IMR-90 (cell line): ENCODE results near the gene MARK2. TPM values are rescaled to one million over a fixed set of nuclear protein-coding genes. Genes with fewer than 3 reads are reported as not detected.

Source experiments
- ATAC-seq: fragments of 200-7000 bp; cut with Tn5 transposase; 2 replicates; pipeline ENCODE4 v1.9.1; 2020; ENCODE audit warnings: low read depth, mild to moderate bottlenecking, moderate library complexity
- BruUV-seq: library from RNA; stranded (reverse); fragments of 400-500 nt; replicated peaks from 2 replicates; lab custom pipeline; 2021; lab: Mats Ljungman, UMichigan
- CTCF ChIA-PET: fragments of 300-600 bp; formaldehyde crosslinking; extraction: SDS; loops from one replicate; lab custom pipeline; 2021; ENCODE audit warnings: antibody characterized with exemption; lab: Yijun Ruan, JAX
- POLR2A ChIA-PET: fragments of 300-600 bp; sonication (Branson Sonifier 250); formaldehyde crosslinking; loops from one replicate; lab custom pipeline; 2022; ENCODE audit warnings: antibody characterized with exemption; ENCODE audit not compliant: unreplicated experiment; lab: Charles Lee
- DNase-seq: peaks from one replicate; pipeline ENCODE4 v3.0.0; 2013
- H2AFZ ChIP-seq: replicated peaks from 2 replicates; pipeline ENCODE3; 2013; ENCODE audit warnings: low read length, mild to moderate bottlenecking; ENCODE audit not compliant: poor library complexity
- H2AK5ac ChIP-seq: 2 replicates; pipeline ENCODE4 v1.6.1; 2013; ENCODE audit warnings: low read depth, low read length, inconsistent platforms
- H2AK9ac ChIP-seq: replicated peaks from 2 replicates; pipeline ENCODE3; 2013; ENCODE audit warnings: mild to moderate bottlenecking, low read depth, low read length, moderate library complexity; ENCODE audit not compliant: poor library complexity
- H2BK120ac ChIP-seq: 2 replicates; pipeline ENCODE4 v1.6.1; 2013; ENCODE audit warnings: low read depth, low read length, inconsistent platforms
- H2BK15ac ChIP-seq: 3 replicates; pipeline ENCODE4 v1.6.1; 2013; ENCODE audit warnings: low read depth, low read length, inconsistent platforms
- H2BK20ac ChIP-seq: 2 replicates; pipeline ENCODE4 v1.6.1; 2013; ENCODE audit warnings: low read depth, mild to moderate bottlenecking, inconsistent platforms, low read length, moderate library complexity
- H2BK5ac ChIP-seq: 2 replicates; pipeline ENCODE4 v1.6.1; 2013; ENCODE audit warnings: mild to moderate bottlenecking, low read depth, low read length, inconsistent platforms; ENCODE audit not compliant: poor library complexity, severe bottlenecking
- H3K14ac ChIP-seq: replicated peaks from 2 replicates; pipeline ENCODE4 v1.6.1; 2013; ENCODE audit warnings: low read depth, low read length, inconsistent platforms
- H3K18ac ChIP-seq: 2 replicates; pipeline ENCODE4 v1.6.1; 2013; ENCODE audit warnings: low read depth, low read length, control low read depth
- H3K23ac ChIP-seq: 2 replicates; pipeline ENCODE4 v1.6.1; 2013; ENCODE audit warnings: low read depth, low read length, inconsistent platforms
- H3K27ac ChIP-seq: 2 replicates; pipeline ENCODE4 v1.5.1; 2013; ENCODE audit warnings: mild to moderate bottlenecking, control low read depth, low read length; ENCODE audit not compliant: insufficient read depth
- H3K27me3 ChIP-seq: 2 replicates; pipeline ENCODE4 v1.6.1; 2013; ENCODE audit warnings: low read length; ENCODE audit not compliant: control insufficient read depth, insufficient read depth
- H3K36me3 ChIP-seq: 2 replicates; pipeline ENCODE4 v1.6.1; 2013; ENCODE audit warnings: low read length, mixed read lengths; ENCODE audit not compliant: control insufficient read depth, insufficient read depth
- H3K4ac ChIP-seq: 2 replicates; pipeline ENCODE4 v1.6.1; 2013; ENCODE audit warnings: low read depth, low read length, inconsistent platforms
- H3K4me1 ChIP-seq: 2 replicates; pipeline ENCODE4 v1.6.1; 2013; ENCODE audit warnings: low read length, mixed read lengths; ENCODE audit not compliant: control insufficient read depth, insufficient read depth
- H3K4me2 ChIP-seq: 2 replicates; pipeline ENCODE4 v1.6.1; 2013; ENCODE audit warnings: low read depth, mild to moderate bottlenecking, control low read depth, low read length, moderate library complexity
- H3K4me3 ChIP-seq: 2 replicates; pipeline ENCODE4 v1.5.1; 2013; ENCODE audit warnings: low read depth, mild to moderate bottlenecking, control low read depth, low read length, moderate library complexity; ENCODE audit not compliant: insufficient read depth
- H3K56ac ChIP-seq: 2 replicates; pipeline ENCODE4 v1.6.1; 2013; ENCODE audit warnings: low read length, inconsistent platforms; ENCODE audit not compliant: insufficient read depth; ENCODE audit errors: extremely low read depth
- H3K79me1 ChIP-seq, 2 experiments: 2 replicates each; pipeline ENCODE4 v1.6.1; 2013; ENCODE audit warnings: low read length in 2 of 2, inconsistent platforms in 1 of 2, low read depth in 1 of 2
- H3K9ac ChIP-seq: 2 replicates; pipeline ENCODE4 v1.6.1; 2013; ENCODE audit warnings: low read depth, low read length, control low read depth
- H3K9me1 ChIP-seq: 2 replicates; pipeline ENCODE4 v1.6.1; 2013; ENCODE audit warnings: low read length, inconsistent platforms; ENCODE audit not compliant: insufficient read depth
- H3K9me3 ChIP-seq: 2 replicates; pipeline ENCODE4 v1.6.1; 2013; ENCODE audit warnings: low read length; ENCODE audit not compliant: control insufficient read depth, insufficient read depth
- H4K20me1 ChIP-seq: 2 replicates; pipeline ENCODE4 v1.6.1; 2013; ENCODE audit warnings: low read length, inconsistent platforms; ENCODE audit not compliant: insufficient read depth
- H4K5ac ChIP-seq: 2 replicates; pipeline ENCODE4 v1.6.1; 2013; ENCODE audit warnings: mild to moderate bottlenecking, low read depth, low read length, control low read depth
- H4K8ac ChIP-seq, 2 experiments: 2 replicates each; pipeline ENCODE4 v1.6.1; 2013; ENCODE audit warnings: low read depth in 2 of 2, low read length in 2 of 2, control low read depth in 1 of 2, inconsistent platforms in 1 of 2
- H4K91ac ChIP-seq: 2 replicates; pipeline ENCODE4 v1.6.1; 2013; ENCODE audit warnings: low read depth, low read length, inconsistent platforms; ENCODE audit not compliant: insufficient read depth
- BHLHE40 ChIP-seq: fragments of 150-350 bp; IDR thresholded peaks from 2 replicates; pipeline ENCODE4 v1.6.1; 2016; ENCODE audit warnings: mild to moderate bottlenecking, low read depth, low read length
- CHD1 ChIP-seq: IDR thresholded peaks from 2 replicates; pipeline ENCODE4 v1.6.1; 2012; ENCODE audit warnings: low read depth, low read length, improper control_type of control experiment
- CTCF ChIP-seq: conservative IDR thresholded peaks from 2 replicates; pipeline ENCODE4 v1.5.1; 2012; ENCODE audit warnings: mild to moderate bottlenecking, low read depth, low read length, improper control_type of control experiment
- ELK1 ChIP-seq: fragments of 150-350 bp; IDR thresholded peaks from 2 replicates; pipeline ENCODE4 v1.6.1; 2016; ENCODE audit warnings: low read depth, mild to moderate bottlenecking, low read length, moderate library complexity, borderline replicate concordance
- FOS ChIP-seq: fragments of 150-350 bp; IDR thresholded peaks from 2 replicates; pipeline ENCODE4 v1.6.1; 2016; ENCODE audit warnings: low read depth, low read length
- POLR2A ChIP-seq: IDR thresholded peaks from 2 replicates; pipeline ENCODE4 v1.6.1; 2012; ENCODE audit warnings: mild to moderate bottlenecking, low read depth, low read length
- RAD21 ChIP-seq: IDR thresholded peaks from 2 replicates; pipeline ENCODE4 v1.6.1; 2012; ENCODE audit warnings: low read length, improper control_type of control experiment
- RCOR1 ChIP-seq: IDR thresholded peaks from 2 replicates; pipeline ENCODE4 v1.6.1; 2012; ENCODE audit warnings: mild to moderate bottlenecking, low read length, improper control_type of control experiment; ENCODE audit not compliant: insufficient replicate concordance
- SMC3 ChIP-seq: fragments of 150-350 bp; IDR thresholded peaks from 2 replicates; pipeline ENCODE4 v1.6.1; 2016; ENCODE audit warnings: low read depth, mild to moderate bottlenecking, antibody characterized with exemption, low read length, moderate library complexity
- WGBS, 2 experiments: methylation state at CpG; one replicate each; pipeline versions ENCODE4 v1.1.5 to v1.1.7; 2013; ENCODE audit warnings: missing lambda C conversion rate in 2 of 2; ENCODE audit not compliant: insufficient read length in 1 of 2; ENCODE audit errors: extremely low coverage in 2 of 2; 5-methylcytosine and 5-hydroxymethylcytosine counted together
- dilution Hi-C: fragments of 300-500 bp; cut with HindIII; formaldehyde crosslinking; loops from one replicate; pipeline ENCODE4 v1.14.3; 2018; ENCODE audit warnings: low sequenced_read_pairs; ENCODE audit not compliant: unreplicated experiment
- in situ Hi-C: fragments of 300-500 bp; cut with MboI; formaldehyde crosslinking; loops from 3 replicates; pipeline ENCODE4 v1.14.3; 2019; ENCODE audit warnings: low sequenced_read_pairs, inconsistent platforms, mixed read lengths
- intact Hi-C: fragments of 100-400 bp; cut with micrococcal nuclease; formaldehyde crosslinking; loops from 2 replicates; pipeline ENCODE4 v1.10.0; 2022
- polyA plus RNA-seq, 3 experiments: library from polyadenylated mRNA; depleted of rRNA; stranded (reverse); fragments of >200 nt; gene quantifications; 2 replicates each; pipeline ENCODE4 v1.2.3, GENCODE V29; 2012; ENCODE audit warnings: low replicate concordance in 1 of 3
- total RNA-seq: library from RNA; depleted of rRNA; stranded (reverse); fragments of >200 nt; gene quantifications from 2 replicates; pipeline ENCODE4 v1.2.3, GENCODE V29; 2012

The MARK2 gene
- total and polyA plus RNA-seq, 2 of the 4 experiments (the other 2 are of a cell fraction): 6.6 to 17.3 TPM

GRCh38 chr11:63835158-63835545 lies 3.8 kb upstream of the MARK2 start:
- Histone ChIP-seq H3K9me1 (peaks cover 2% of the 10 kb centered on the region; the same call in 1 of the 2 replicates), H2BK15ac (no peak overlapping the region), H3K4ac (no peak overlapping the region), H3K4me2 (no peak overlapping the region), H2BK120ac (no peak overlapping the region), H3K56ac (no peak overlapping the region), H3K14ac (no peak overlapping the region), H3K27me3 (no peaks in the 10 kb centered on the region), H2AK5ac (no peak overlapping the region), H3K4me1 (peaks cover 3% of the 10 kb centered on the region), H2AFZ (no peak overlapping the region), H3K18ac (no peak overlapping the region), H2BK5ac (no peak overlapping the region), H4K5ac (no peak overlapping the region), H3K9me3 (no peaks in the 10 kb centered on the region), H4K20me1 (peaks cover 11% of the 10 kb centered on the region), H4K91ac (no peak overlapping the region), H3K4me3 (no peak overlapping the region), H3K27ac (no peak overlapping the region), H3K23ac (no peak overlapping the region), H3K79me1 (peaks cover 0 to 12% of the 10 kb centered on the region in 2 experiments; a peak in 2 of 4 replicates), H2BK20ac (no peak overlapping the region), H2AK9ac (no peak overlapping the region), H4K8ac (no peak overlapping the region), H3K36me3 (no peaks in the 10 kb centered on the region), H3K9ac (no peak overlapping the region)
- dilution Hi-C loops (no loop called here), intact Hi-C loops (loop anchor here (2.0 kb wide), 1 partner anchor 64 kb away; no protein-coding TSS in a partner anchor), in situ Hi-C loops (loop anchor here (5.0 kb wide), 2 partner anchors 112 to 312 kb away; no protein-coding TSS in a partner anchor)
- ATAC-seq (no peak), DNase-seq (no peak)
- ChIA-PET CTCF (interaction anchor here (1.2 kb wide), 1 partner anchor 66 kb away, joined by 4 read pairs; the partner anchor contains the start of gene ZFTA), POLR2A (no interaction called here)
- TF ChIP-seq SMC3 (no peak), CTCF (no peak), CHD1 (no peak), RAD21 (no peak), BHLHE40 (no peak), ELK1 (no peak), RCOR1 (no peak), FOS (no peak), POLR2A (no peak)
- no CpG with 5 or more reads among the region's 6 CpGs for WGBS, 2 experiments
- BruUV-seq: no TSS peak
